GM19099 (cell line): ENCODE results near the gene CTSW.

ENCODE experiments used
- POLR2A ChIP-seq: IDR thresholded peaks from 3 replicates; pipeline ENCODE4 v1.6.1; 2011; ENCODE audit warnings: low read depth; ENCODE audit not compliant: insufficient read length; ENCODE audit errors: extremely low read depth

Gene CTSW

DNA sequence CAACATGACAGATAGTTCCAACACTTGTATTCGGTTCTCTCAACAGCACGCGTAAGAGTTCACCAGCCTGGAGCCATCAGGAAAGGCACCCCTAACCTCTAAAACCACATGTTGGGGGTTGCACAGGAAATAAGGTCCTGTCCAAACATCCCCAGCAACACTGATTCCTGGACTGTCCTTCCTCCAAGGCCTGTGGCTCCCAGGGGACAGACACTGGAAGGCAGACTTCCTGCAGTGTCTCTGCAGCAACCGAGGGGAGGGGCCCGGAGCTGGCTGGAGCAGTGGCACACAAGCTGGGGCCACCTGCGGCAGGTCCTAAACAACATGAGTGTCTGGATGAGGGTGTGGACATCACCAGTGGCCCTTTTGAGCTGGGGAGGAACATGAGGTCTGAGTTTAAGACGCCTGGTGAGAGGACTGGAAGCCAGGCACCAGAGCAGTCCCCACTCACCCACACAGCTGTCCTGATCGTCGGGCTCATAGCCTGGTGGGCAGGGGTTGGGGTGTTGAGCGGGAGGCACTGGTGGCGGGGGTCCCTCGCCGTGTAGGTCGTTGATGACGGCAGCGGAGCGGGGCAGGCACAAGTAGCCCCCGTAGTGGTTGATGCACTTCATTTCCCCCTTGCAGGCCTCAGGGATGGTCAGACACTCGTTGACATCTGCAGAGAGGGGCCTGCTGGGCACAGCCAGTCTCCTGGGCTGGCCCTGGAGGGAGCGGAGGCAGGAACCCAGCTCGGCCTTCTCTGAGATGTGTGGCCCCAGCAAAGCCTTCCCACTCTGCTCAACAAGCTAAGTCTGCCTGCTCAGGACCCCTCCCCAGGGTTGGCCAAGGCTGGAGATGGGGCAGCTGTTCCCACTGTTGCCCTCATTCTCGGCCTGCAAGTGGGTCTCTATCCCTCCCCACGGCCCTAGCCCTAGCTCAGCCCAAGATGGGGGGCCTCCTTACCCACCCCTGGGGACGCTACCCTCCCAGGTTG, 8.6 kb upstream of the CTSW start:
- no peak for TF ChIP-seq POLR2A

DNA sequence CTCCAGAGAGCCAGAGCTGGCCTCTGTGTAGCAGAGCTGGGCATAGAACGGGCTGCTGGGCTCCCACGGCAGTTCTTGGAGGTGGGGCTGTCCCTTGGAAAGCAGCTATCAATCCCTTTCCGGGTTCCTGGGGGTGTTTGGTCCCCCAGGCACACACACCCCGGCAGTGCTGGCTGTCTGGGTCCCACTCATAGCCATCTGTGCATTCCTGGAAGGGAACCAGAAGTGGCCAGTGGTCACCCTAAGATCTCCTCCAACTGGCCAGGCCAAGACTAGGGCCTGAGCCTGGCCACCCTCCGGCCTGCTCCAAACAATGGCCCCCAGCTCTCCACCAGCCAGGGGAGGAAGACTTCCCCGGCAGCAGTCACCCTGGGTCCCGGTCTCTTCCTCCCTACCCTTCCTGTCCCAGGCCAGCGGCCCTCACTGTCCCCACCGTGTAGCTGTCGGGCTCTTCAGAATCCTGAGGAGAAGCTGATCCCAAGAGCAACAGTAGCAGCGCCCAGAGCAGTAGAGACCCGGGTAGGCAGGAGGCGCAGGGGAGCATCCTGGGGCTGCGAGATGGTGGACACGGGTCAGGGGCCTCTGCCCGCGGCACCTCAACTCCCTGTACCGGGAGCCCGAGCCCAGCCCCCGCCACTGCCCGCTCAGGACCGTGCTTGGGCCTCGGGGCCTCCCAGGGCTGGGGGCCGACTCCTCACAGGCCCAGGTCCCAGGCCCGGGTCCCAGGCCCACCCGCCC, 7.7 kb upstream of the CTSW start:
- TF ChIP-seq POLR2A = no peak

DNA sequence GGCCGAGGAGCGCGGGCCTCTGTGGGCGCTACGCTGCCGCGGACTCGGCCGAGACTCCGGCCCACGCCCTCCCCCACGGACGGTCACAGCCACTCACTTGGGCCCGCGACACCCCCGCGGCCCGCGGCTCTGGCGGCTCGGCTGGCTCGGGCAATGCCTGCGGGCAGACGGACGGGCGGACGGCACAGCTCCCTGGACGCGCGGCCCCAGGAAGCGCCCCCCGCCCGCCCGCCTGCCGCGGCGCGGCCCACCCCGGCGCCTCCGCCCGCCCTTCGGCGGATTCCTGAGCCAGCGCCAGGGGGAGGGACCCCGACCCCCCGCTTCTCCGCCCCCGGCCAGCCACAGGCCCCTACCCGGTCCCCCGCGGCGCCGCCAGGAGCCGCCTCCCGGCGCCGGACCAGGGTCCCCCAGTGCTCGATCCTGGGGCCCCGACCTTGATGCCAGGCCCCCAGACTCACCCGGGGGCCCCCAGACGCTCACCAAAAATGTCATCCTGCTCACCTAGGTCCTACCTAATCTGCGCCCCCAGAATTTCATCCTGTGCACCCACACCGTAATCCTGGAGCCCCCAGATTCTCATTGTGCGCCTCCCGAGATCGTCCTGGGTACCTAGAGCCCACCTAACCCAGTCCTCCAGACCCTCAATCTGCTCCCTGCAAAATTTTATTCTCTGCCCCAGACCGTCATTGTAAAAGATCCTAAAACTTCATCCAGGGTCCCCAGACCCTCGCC, 6.9 kb upstream of the CTSW start, which contains the start of gene EFEMP2:
EFEMP2 (minus strand) TSS at position 215 of the 732 bp plus-strand sequence. CDS start 446 bp downstream, outside the sequence.
- no peak for TF ChIP-seq POLR2A

DNA sequence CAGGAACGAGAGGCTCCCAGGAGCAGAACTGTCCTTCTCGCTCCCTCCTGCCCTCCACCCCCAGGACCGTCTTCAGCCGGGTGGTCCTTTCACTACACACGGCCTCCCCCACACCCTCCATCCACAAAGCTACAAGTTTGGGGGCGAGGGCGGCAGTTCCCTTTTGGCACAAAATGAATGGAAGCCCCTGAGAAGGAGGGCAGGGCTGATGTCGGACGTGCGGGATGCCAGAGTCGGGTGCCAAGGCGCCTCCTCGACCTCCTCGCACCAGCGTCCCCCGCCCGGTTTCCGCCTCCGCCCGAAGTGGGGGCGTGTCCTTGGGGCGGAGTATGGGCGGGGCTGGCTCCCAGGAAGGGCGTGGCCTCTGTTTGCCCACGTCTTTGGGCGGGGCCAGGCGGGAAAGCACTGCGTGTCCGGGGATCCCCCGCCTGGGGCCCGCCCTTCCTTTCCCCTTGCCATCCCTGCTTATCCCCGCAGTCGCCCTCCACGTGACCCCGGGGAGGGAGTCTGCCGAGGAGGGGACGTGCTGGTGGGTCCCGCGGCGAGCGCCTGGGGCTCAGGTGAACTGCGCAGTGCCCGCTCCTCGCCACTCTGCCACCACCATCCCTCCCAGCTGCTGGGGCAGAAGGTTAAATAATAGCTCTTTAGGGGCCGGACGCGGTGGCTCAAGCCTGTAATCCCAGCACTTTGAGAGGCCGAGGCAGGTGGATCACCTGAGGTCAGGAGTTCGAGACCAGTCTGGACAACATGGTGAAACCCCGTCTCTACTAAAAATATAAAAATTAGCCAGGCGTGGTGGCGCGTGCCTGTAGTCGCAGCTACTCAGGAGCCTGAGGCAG, 6.1 kb upstream of the CTSW start:
- TF ChIP-seq POLR2A = peak; percentile 81

DNA sequence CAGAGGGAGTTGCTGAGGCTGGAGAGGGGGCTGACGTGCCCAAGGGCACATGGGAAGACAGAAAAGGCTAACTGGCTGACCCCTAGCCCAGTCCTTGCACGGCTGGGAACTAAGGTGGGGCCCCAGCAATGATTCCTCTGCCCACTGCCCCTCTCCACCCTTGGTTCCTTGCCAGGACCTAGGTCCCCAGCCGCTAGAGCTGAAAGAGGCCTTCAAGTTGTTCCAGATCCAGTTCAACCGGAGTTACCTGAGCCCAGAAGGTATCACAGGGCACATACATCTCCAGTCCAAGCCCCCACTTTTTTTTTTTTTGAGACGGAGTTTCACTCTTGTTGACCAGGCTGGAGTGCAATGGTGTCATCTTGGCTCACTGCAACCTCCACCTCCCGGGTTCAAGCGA, 390 bp downstream of the CTSW start:
- no peak for TF ChIP-seq POLR2A

DNA sequence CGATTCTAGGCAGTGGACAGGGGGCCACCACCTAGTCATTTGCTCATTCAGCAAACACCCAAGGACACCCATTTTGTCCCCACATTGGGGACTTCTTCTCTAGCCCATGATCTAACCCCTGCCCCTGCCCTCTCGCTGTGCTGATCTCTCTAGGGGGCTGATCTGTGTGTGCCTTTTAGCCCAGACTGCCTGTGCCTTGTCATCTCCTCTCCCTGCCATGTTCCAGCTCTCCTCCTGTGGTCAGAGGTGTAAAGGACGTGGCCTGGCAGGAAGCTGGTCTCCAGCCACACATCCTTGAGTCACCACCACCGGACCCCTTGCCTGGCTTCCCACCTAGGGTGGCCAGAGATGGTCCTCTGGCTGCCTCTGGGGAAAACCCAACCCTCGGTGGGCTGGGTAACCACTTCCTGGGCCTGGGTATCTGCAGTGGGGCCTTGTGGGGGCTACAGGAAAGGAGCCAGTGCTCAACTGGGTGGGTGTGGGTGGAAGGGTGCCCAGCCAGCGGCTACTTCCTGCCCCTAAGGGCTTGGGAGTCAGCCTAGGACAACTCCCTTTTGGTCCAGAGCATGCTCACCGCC, 1.3 kb downstream of the CTSW start:
- TF ChIP-seq POLR2A = no peak

DNA sequence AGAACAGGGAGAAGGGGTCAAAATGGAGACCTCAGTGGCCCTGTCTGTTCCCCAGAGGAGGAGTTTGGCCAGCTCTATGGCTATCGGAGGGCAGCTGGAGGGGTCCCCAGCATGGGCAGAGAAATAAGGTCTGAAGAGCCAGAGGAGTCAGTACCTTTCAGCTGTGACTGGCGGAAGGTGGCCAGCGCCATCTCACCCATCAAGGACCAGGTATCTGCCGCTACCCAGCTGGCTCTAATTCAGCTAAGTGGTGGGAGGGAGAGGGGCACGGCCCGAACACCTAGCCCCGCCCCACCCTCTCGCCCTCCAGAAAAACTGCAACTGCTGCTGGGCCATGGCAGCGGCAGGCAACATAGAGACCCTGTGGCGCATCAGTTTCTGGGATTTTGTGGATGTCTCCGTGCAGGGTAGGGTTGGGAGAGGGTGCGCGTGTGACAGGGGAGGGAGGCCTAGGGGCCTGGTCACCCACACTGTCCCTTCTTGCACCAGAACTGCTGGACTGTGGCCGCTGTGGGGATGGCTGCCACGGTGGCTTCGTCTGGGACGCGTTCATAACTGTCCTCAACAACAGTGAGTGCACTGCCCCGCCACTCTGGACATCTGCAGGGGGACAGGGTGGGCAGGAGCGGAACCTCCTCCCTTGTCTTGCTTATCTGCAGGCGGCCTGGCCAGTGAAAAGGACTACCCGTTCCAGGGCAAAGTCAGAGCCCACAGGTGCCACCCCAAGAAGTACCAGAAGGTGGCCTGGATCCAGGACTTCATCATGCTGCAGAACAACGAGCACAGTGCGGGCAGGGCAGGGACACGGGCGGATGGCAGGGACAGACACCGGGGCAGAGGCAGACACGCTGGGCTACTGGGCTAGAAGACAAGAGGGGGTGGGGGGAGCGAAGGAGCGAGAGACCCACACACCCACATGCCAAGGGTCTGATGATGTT, 2.8 kb downstream of the CTSW start:
- no peak for TF ChIP-seq POLR2A

DNA sequence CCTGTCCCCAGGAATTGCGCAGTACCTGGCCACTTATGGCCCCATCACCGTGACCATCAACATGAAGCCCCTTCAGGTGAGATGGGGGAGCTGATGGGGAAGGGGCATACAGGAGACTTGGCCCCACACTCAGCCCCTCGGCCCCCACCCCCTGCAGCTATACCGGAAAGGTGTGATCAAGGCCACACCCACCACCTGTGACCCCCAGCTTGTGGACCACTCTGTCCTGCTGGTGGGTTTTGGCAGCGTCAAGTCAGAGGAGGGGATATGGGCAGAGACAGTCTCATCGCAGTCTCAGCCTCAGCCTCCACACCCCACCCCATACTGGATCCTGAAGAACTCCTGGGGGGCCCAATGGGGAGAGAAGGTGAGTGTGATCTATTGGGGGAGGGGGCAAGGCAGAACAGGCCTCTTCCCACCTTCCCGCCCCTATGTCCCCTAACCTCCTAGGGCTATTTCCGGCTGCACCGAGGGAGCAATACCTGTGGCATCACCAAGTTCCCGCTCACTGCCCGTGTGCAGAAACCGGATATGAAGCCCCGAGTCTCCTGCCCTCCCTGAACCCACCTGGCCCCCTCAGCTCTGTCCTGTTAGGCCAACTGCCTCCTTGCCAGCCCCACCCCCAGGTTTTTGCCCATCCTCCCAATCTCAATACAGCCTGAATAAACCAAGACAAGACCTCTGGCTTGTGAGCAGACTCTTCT, 3.6 kb downstream of the CTSW start:
- no peak for TF ChIP-seq POLR2A

DNA sequence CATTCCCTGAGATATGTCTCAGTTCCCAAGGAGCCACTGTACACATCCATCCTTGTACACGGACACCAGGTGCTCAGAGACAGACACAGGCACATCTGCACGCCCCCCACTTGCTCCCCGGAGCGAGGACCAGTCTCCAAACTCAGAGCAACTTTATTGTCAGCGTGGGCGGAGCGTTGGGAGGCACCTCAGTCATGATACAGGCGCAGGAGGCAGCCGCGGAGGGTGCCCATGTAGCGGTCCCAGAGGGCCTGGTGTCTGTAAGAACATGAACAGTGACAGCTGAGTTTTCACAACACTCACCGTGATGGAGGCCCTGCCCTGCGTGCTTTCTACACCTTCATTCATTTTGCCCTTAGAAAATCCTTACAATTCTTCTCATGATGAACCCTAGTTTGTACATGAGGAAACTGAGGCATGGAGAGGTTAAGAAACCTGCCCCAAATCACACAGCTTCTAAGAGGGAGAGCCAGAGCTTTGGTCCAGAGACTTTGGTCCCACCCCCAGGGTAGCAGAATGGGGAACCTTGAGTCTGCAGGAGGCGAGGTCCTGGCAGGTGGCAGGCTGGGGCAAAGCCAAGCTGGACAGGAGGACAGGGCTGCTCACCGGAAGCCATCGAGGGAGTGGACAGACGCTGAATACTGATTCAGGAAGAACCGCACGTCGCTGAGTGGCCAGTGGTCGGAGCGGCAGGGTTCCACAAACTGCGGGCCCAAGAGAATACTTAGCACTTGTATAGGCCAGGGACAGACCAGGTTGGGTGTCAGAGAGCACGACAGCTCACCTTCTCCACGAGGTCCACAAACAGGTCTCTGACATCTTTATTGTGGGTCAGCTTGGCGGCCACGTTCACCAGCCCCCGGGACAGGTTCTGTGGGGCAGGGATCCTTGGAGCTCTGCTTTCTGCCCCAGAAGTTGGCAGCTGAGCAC, 4.4 kb downstream of the CTSW start:
- no peak for TF ChIP-seq POLR2A

DNA sequence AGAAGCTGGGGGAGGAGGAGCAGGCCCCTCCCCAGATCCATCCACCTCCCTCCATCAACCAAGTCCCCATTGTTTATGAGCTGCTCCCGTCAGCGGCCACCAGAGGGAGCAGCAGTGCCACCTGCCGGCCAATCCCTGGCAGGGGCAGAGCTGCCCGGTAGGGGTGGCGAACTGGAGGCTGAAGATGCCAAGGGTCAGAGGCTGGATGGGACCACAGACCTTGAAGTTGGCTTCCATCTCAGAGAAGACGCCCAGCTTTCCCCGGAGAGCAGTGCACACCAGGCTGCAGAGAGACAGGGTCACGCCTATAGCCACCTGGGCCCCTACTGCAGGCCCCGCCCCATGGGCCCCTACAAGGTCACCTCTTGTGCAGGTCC, 5.1 kb downstream of the CTSW start:
- TF ChIP-seq POLR2A = no peak

DNA sequence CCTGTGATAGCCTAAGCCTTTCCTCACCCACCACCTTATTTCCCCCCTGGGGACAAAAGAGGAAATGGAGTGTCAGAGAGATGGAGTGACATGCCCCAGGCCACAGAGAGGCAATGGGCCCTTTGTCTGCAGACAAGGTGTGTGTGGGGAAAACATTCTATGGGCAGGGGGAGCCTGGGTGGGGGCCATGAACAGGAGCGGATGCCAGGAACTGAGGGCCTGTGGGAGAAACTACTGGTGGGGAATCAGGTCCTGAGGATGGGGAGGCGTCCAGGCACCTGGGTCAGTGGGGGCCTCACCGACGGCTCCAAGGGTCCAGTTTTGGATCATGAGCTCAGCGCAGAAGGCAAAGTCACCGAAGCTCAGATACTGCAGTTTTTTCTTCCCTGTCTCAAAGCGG, 5.6 kb downstream of the CTSW start:
- no peak for TF ChIP-seq POLR2A
